Cardiac fibroblast (primary cell): Measurements from ENCODE around the gene RNU4-1.

Experiments used
- DNase-seq, 2 donors: peaks; one replicate each; pipeline versions ENCODE4 v3.0.0 to v3.0.0-alpha.2; 2010; ENCODE audit warnings: low read depth in 2 of 2
- H3K4me3 ChIP-seq, 2 donors: replicated peaks in 1 of 2; 1 replicate in 1 of 2; 2 replicates in 1 of 2; pipeline ENCODE4 v1.5.1; 2011; ENCODE audit warnings: low read depth in 2 of 2, low read length in 2 of 2, mild to moderate bottlenecking in 2 of 2, moderate library complexity in 1 of 2
- CTCF ChIP-seq: IDR thresholded peaks from one replicate; pipeline ENCODE4 v1.5.1; 2011; ENCODE audit warnings: low read depth, mild to moderate bottlenecking, low read length, inconsistent platforms

The RNU4-1 gene

GRCh38 chr12:120290609-120291305, 2.3 kb downstream of the RNU4-1 start:
- peak overlapping the region; percentile 11 to 32 for H3K4me3 ChIP-seq
- TF ChIP-seq CTCF = no peak
- peak in 1 of 2 donors; percentile 13 for DNase-seq

DNA sequence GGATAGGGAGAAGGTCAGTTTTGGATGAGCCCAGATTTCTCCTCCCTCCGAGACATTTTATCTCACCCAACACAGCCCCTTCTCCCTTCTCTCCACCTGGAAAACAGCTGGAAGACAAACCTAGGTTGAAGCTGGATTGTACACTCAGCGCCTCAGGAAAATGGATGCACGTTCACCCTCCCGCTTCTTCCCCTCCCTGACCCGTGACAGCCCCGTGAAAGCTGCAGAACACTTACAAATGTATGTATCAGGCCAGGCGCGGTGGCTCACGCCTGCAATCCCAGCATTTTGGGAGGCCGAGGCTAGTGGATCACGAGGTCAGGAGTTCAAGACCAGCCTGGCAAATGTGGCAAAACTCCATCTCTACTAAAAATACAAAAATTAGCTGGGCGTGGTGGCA, 5.5 kb downstream of the RNU4-1 start:
- DNase-seq = no peak
- no peak for TF ChIP-seq CTCF
- H3K4me3 ChIP-seq = no peak overlapping the region

DNA sequence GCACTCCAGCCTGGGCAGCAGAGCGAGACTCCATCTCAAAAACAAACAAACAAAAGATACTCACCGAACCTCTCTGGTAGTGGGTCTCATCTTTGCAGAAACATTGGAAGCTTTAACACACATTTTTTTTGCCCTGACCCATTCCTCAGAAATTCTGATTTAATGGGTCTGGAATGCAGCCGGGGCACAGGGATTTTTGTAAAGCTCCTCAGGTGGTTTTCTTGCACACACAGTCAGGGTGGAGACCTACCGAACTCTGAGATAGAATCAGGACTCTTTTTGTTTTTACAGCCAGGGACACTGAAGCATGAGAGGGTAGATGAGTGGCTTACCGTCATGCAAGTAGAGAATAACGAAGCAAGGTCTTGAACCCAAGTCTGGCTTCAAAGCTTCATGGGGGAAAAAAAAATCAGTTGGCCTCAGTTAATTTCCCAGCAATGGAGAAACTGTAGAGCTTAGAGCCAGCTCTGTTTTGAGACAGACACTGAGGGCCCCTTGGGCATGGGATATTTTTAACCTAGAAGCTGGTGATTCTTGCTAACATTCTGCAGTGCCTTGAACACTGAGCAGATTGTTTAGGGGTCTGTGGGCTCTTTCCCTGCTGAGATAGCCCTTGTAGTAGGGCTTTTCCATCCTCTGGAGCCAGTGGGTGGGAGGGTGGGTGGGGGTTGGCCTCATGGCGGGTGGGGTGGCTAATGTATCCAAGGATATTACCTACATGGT, 6.1 kb downstream of the RNU4-1 start:
- H3K4me3 ChIP-seq = no peak overlapping the region
- no peak for DNase-seq
- no peak for TF ChIP-seq CTCF

- no peak for TF ChIP-seq CTCF
- no peak for DNase-seq
- no peak overlapping the region for H3K4me3 ChIP-seq
Observed at GRCh38 chr12:120284381-120284780, 8.7 kb downstream of the RNU4-1 start.

DNA sequence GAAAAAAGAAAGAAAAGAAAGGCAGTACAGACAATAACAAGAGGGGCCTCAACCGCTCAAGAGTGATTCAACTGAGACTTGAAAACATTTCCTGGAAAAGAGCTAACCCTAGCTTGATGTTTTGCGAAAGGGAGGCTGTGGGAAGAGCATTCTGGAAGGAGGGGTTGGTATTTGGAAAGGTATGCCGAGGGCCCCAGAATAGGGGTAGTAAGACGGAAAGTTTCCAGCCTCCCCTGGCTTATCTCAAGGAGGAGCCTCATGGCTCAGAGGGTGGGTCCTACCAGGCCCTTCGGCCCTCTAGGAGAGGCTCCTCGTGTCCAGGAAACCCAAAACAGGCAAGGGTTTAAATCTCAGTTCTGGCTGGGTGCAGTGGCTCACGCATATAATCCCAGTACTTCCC, 9.7 kb downstream of the RNU4-1 start:
- no peak overlapping the region for H3K4me3 ChIP-seq
- DNase-seq = peak in 1 of 2 donors; percentile 63
- no peak for TF ChIP-seq CTCF

DNA sequence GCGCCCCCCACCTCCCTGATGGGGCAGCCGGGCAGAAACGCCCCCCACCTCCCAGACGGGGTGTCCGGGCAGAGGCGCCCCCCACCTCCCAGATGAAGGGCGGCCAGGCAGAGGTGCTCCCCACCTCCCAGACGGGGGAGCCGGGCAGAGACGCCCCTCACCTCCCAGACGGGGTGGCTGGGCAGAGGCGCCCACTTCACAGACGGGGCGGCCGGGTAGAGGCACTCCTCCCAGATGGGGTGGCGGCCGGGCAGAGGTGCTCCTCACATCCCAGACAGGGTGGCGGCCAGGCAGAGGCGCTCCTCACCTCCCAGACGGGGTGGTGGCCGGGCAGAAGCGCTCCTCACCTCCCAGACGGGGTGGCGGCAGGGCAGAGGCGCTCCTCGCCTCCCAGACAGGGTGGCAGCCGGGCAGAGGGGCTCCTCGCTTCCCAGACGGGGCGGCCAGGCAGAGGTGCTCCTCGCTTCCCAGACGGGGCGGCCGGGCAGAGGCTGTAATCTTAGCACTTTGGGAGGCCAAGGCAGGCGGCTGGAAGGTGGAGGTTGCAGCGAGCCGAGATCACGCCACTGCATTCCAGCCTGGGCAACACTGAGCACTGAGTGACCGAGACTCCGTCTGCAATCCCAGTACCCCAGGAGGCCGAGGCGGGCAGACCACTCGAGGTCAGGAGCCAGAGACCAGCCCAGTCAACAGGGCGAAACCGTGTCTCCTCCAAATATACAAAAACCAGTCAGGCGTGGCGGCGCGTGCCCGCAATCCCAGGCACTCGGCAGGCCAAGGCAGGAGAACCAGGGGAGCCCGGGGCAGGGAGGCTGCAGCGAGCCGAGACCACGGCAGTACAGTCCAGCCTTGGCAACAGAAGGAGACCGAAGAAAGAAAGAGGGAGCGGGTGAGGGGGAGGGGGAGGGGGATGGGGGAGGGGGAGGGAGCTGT, 14.6 kb downstream of the RNU4-1 start:
- TF ChIP-seq CTCF = no peak
- no peak for DNase-seq
- H3K4me3 ChIP-seq = no peak overlapping the region
